Body of pancreas (tissue), 4 donors: ENCODE results near the gene SLC4A9. TPM values are rescaled to one million over a fixed set of nuclear protein-coding genes. Genes with fewer than 3 reads are reported as not detected.

Source experiments
- ATAC-seq: fragments of 150-250 bp; one replicate; pipeline ENCODE4 v1.9.1; 2016
- DNase-seq, 4 donors: peaks; one replicate each; pipeline ENCODE4 v3.0.0-alpha.2; 2019
- H3K27ac ChIP-seq, 4 donors: fragments of 200-600 bp; sonication (generic); 1 replicate in 3 of 4; 2 replicates in 1 of 4; pipeline versions ENCODE4 v1.5.1 to v1.6.1; 2016 to 2019; ENCODE audit warnings: mild to moderate bottlenecking in 1 of 4, mixed read lengths in 1 of 4, moderate library complexity in 1 of 4
- H3K27me3 ChIP-seq, 2 donors: fragments of 200-600 bp; sonication (generic); one replicate each; pipeline ENCODE4 v1.6.0; 2016; ENCODE audit warnings: mild to moderate bottlenecking in 1 of 2
- H3K36me3 ChIP-seq, 2 donors: fragments of 200-600 bp; sonication (generic); replicated peaks in 1 of 2; 2 replicates each; pipeline ENCODE4 v1.5.1; 2016; ENCODE audit warnings: low read depth in 2 of 2; ENCODE audit not compliant: insufficient read depth in 1 of 2
- H3K4me1 ChIP-seq: fragments of 200-600 bp; sonication (generic); one replicate; pipeline ENCODE4 v1.6.0; 2016
- H3K4me3 ChIP-seq, 2 donors: fragments of 200-600 bp; sonication (generic); 1 replicate in 1 of 2; 2 replicates in 1 of 2; pipeline ENCODE4 v1.5.1; 2016 to 2019
- H3K9me3 ChIP-seq, 3 donors: fragments of 200-600 bp; sonication (generic); 1 replicate in 2 of 3; 2 replicates in 1 of 3; pipeline ENCODE4 v1.5.1; 2016
- POLR2A ChIP-seq, 3 donors: fragments of 450-650 bp; IDR thresholded peaks; one replicate each; pipeline ENCODE4 v1.6.1; 2016; ENCODE audit warnings: antibody characterized with exemption in 3 of 3, mild to moderate bottlenecking in 2 of 3
- WGBS, 2 donors: methylation state at CpG; one replicate each; pipeline ENCODE4 v1.1.5; 2017; 5-methylcytosine and 5-hydroxymethylcytosine counted together
- intact Hi-C: fragments of 100-400 bp; cut with DNase I; formaldehyde crosslinking; loops from one replicate; pipeline ENCODE4 v1.15.1; 2023
- total RNA-seq, 2 donors: library from RNA; depleted of rRNA; stranded (reverse); fragments of >200 nt; gene quantifications; one replicate each; pipeline ENCODE4 v1.1.0, GENCODE V29; 2016
- TF ChIP-seq, protein P1 (sequence below), 7 experiments: fragments of 450-650 bp in 4 of 7; fragments of 200-600 bp in 3 of 7; sonication (generic) in 3 of 7; IDR thresholded peaks; one replicate each; pipeline ENCODE4 v1.5.1; 2016 to 2019; ENCODE audit warnings: antibody characterized with exemption in 7 of 7

Gene SLC4A9
- total RNA-seq, 2 donors from 2014 or later = not detected

DNA sequence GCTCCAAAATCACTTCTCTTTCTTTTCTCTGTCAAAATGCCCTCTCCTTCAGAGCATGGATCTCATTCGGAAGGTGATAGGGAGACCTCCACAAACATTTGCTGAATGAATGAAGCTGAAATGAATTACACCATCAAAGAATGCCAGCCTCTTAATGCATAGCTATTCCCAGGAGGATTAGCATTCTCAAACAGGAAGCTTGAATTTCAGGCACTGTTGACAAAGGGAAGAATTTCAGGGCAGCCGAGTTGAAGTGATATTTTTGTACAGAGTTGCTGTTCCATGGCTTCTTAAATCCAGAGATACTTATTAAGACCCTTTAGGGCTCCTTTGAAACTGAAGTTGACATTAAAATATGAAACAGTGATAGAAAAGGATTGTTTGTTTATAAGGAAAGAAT lies 32.4 kb upstream of the SLC4A9 start:
- no peaks in the 10 kb centered on the region for H3K36me3 ChIP-seq
- peaks cover 32% of the 10 kb centered on the region for H3K4me1 ChIP-seq
- intact Hi-C loops = no loop called here
- no peaks in the 10 kb centered on the region for H3K27me3 ChIP-seq
- no peak overlapping the region for H3K27ac ChIP-seq
- no peak for ATAC-seq
- no peak for TF ChIP-seq POLR2A (IDR thresholded peaks at IDR 0.05)
- TF ChIP-seq, protein P1, sequence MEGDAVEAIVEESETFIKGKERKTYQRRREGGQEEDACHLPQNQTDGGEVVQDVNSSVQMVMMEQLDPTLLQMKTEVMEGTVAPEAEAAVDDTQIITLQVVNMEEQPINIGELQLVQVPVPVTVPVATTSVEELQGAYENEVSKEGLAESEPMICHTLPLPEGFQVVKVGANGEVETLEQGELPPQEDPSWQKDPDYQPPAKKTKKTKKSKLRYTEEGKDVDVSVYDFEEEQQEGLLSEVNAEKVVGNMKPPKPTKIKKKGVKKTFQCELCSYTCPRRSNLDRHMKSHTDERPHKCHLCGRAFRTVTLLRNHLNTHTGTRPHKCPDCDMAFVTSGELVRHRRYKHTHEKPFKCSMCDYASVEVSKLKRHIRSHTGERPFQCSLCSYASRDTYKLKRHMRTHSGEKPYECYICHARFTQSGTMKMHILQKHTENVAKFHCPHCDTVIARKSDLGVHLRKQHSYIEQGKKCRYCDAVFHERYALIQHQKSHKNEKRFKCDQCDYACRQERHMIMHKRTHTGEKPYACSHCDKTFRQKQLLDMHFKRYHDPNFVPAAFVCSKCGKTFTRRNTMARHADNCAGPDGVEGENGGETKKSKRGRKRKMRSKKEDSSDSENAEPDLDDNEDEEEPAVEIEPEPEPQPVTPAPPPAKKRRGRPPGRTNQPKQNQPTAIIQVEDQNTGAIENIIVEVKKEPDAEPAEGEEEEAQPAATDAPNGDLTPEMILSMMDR (IDR thresholded peaks at IDR 0.05) = no peak
- no peak overlapping the region for H3K4me3 ChIP-seq
- 65 to 68% methylated on average over 2 of the region's 2 CpGs for WGBS, 2 donors
- no peaks in the 10 kb centered on the region for H3K9me3 ChIP-seq
- DNase-seq = no peak

- Histone ChIP-seq H3K27me3 (no peaks in the 10 kb centered on the region), H3K36me3 (no peaks in the 10 kb centered on the region), H3K9me3 (no peaks in the 10 kb centered on the region), H3K4me1 (peaks cover 31% of the 10 kb centered on the region), H3K27ac (no peak overlapping the region), H3K4me3 (no peak overlapping the region)
- ATAC-seq (no peak), DNase-seq (no peak)
- WGBS, 2 donors = 84 to 88% methylated on average over 8 of the region's 8 CpGs
- no peak for TF ChIP-seq POLR2A (IDR thresholded peaks at IDR 0.05)
- TF ChIP-seq, protein P1 (IDR thresholded peaks at IDR 0.05) = no peak
- intact Hi-C loops = no loop called here
Observed at GRCh38 chr5:140328036-140328764, 31.8 kb upstream of the SLC4A9 start.

DNA sequence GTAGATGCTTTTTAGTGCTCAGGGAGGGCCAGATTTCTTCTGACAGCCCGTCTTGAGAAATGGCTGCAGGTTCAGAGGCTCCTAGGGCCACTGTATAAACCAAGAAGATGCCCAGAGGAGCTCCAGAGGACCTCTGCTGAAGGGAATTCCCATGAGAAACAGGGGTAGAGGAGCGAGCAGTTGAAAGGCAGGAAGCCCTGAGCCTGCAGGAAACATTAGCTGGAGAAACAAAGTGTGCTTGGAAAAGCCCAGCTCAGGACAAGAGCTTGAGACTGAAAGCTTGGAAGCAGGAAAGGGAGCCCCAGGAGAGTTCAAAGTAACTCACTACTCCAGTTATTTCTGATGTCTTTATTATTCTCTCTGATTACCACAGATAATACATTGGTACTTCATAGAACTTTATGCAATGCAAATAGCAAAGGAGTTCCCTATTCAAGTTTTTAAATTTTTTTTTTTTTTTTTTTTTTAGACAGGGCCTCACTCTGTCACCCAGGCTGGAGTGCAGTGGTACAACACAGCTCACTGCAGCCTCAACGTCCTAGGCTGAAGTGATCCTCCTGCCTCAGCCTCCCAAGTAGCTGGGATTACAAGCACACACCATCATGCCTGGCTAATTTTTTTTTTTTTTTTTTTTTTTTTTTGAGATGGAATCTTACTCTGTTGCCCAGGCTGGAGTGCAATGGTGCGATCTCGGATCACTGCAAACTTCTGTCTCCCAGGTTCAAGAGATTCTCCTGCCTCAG lies 30.1 kb upstream of the SLC4A9 start:
- DNase-seq (no peak), ATAC-seq (no peak)
- Histone ChIP-seq H3K27me3 (no peaks in the 10 kb centered on the region), H3K9me3 (no peaks in the 10 kb centered on the region), H3K36me3 (no peaks in the 10 kb centered on the region), H3K27ac (no peak overlapping the region), H3K4me3 (no peak overlapping the region), H3K4me1 (peaks cover 14% of the 10 kb centered on the region)
- intact Hi-C loops = no loop called here
- 77% methylated on average over 5 of the region's 5 CpGs for WGBS, 2 donors
- TF ChIP-seq, protein P1 (IDR thresholded peaks at IDR 0.05) = no peak
- no peak for TF ChIP-seq POLR2A (IDR thresholded peaks at IDR 0.05)

DNA sequence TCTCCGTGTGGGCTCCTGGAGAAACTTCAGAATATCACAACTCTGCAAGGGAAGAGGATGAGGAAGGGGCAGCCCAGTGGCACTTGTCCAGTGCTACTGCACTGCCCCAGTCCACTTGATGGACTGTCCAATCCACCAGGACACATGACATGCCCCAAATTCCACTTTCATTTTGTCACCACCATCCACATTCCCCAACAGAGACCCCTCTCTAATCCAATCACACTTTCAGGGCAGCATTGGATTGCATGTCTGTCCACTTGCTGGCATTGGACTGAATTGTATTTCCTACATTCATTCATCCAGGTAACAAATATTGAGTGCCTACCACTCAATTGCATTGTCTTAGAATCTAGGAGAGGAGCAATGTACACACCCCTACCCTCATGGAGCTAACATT lies 28.4 kb upstream of the SLC4A9 start:
- H3K27me3 ChIP-seq = no peaks in the 10 kb centered on the region
- WGBS, 2 donors = 86 to 100% methylated on average over 1 of the region's 1 CpG
- no peak for DNase-seq
- intact Hi-C loops = no loop called here
- H3K27ac ChIP-seq = no peak overlapping the region
- no peak for ATAC-seq
- no peaks in the 10 kb centered on the region for H3K36me3 ChIP-seq
- H3K4me3 ChIP-seq = no peak overlapping the region
- no peak for TF ChIP-seq POLR2A (IDR thresholded peaks at IDR 0.05)
- TF ChIP-seq, protein P1 (IDR thresholded peaks at IDR 0.05) = no peak
- no peaks in the 10 kb centered on the region for H3K9me3 ChIP-seq
- peaks cover 10% of the 10 kb centered on the region for H3K4me1 ChIP-seq
